Measurements from ENCODE around the gene PATL1. TPM values are rescaled to one million over a fixed set of nuclear protein-coding genes. Genes with fewer than 3 reads are reported as not detected.

PATL1 gene
- polyA plus RNA-seq, 1 of the 3 experiments (the other 2 are of a cell fraction): 20.5 TPM

GRCh38 chr11:59666969-59667368 lies 1.9 kb downstream of the PATL1 start:
- Histone ChIP-seq H2AFZ (ENCODE audit: low read depth) (no peak overlapping the region), H3K27ac (ENCODE audit: low read depth in 2 of 2, low read length in 1 of 2) (no peak overlapping the region), H3K4me3 (ENCODE audit: low read depth in 2 of 2, low read length in 1 of 2) (peak overlapping the region in 1 of 2 experiments; percentile 92; a peak in 1 of 4 replicates), H3K79me2 (ENCODE audit: insufficient read depth) (peaks cover 67% of the 10 kb centered on the region), H3K4me1 (ENCODE audit: control insufficient read depth in 1 of 2, insufficient read depth in 2 of 2, low read depth in 1 of 2, low read length in 1 of 2) (peaks cover 13 to 19% of the 10 kb centered on the region in 2 experiments; a peak in 3 of 4 replicates), H3K9me3 (no peaks in the 10 kb centered on the region), H3K4me2 (peak overlapping the region; percentile 80), H3K27me3 (ENCODE audit: insufficient read depth) (no peaks in the 10 kb centered on the region), H3K36me3 (replicated peaks in 1 of 2; ENCODE audit: control insufficient read depth in 1 of 2, insufficient read depth in 2 of 2, low read length in 1 of 2) (peaks cover 45 to 48% of the 10 kb centered on the region in 2 experiments), H3K9ac (0 out of 2 replicates have a peak overlapping the region, but pooled peaks have one; percentile 88), H3K9me2 (no peaks in the 10 kb centered on the region), H3F3A (replicated peaks; ENCODE audit: insufficient read depth) (peaks cover 11% of the 10 kb centered on the region), H4K20me1 (ENCODE audit: insufficient read depth) (peaks cover 13% of the 10 kb centered on the region; the same call in 1 of the 2 replicates)
- WGBS (ENCODE audit: low lambda C conversion rate): 83% methylated on average over 1 of the region's 1 CpG
- no peak for DNase-seq
- POLR2A ChIA-PET: no interaction called here
- CTCF ChIA-PET: interaction anchor here (1.0 kb wide), 1 partner anchor 130 kb away, joined by 3 read pairs; no protein-coding TSS in a partner anchor
- no peak for TF ChIP-seq RFX5 (IDR thresholded peaks at IDR 0.05; ENCODE audit: low read length)
- TF ChIP-seq RCOR1 (IDR thresholded peaks at IDR 0.05; ENCODE audit: low read length): no peak
- TF ChIP-seq REST (IDR thresholded peaks at IDR 0.05; ENCODE audit: low read depth, low read length): no peak
- no peak for TF ChIP-seq YY1 (IDR thresholded peaks at IDR 0.05; ENCODE audit: low read depth)
- no peak for TF ChIP-seq TAF1 (IDR thresholded peaks at IDR 0.05; ENCODE audit: borderline replicate concordance, low read depth, low read length)
- no peak for TF ChIP-seq CTCF (IDR thresholded peaks at IDR 0.05)
- TF ChIP-seq NRF1 (IDR thresholded peaks at IDR 0.05; ENCODE audit: low read depth, low read length): no peak
- TF ChIP-seq TCF12 (IDR thresholded peaks at IDR 0.05): no peak
- TF ChIP-seq RAD21 (IDR thresholded peaks at IDR 0.05; ENCODE audit: low read length): no peak
- no peak for TF ChIP-seq EP300 (IDR thresholded peaks at IDR 0.05; ENCODE audit: borderline replicate concordance in 1 of 2, low read depth in 1 of 2, low read length in 1 of 2)
- no peak for TF ChIP-seq MAX (IDR thresholded peaks at IDR 0.05; ENCODE audit: low read depth)
- TF ChIP-seq USF1 (IDR thresholded peaks at IDR 0.05; ENCODE audit: borderline replicate concordance, low read depth): no peak
- no peak for TF ChIP-seq ZBTB33 (IDR thresholded peaks at IDR 0.05; ENCODE audit: borderline replicate concordance, low read depth)
- TF ChIP-seq GABPA (IDR thresholded peaks at IDR 0.05; ENCODE audit: low read depth): no peak
- TF ChIP-seq FOXM1 (IDR thresholded peaks at IDR 0.05; ENCODE audit: low read depth): no peak
- no peak for TF ChIP-seq NFIC (IDR thresholded peaks at IDR 0.05; ENCODE audit: borderline replicate concordance)
- no peak for TF ChIP-seq ELF1 (IDR thresholded peaks at IDR 0.05)
- no peak for TF ChIP-seq POLR2AphosphoS5 (IDR thresholded peaks at IDR 0.05; ENCODE audit: low read depth, low read length)
- no peak for TF ChIP-seq CHD2 (IDR thresholded peaks at IDR 0.05; ENCODE audit: low read length, partially characterized antibody)

All from SK-N-SH (cell line).